H1 (cell line): ENCODE measurements around the gene CYP2J2. TPM values are rescaled to one million over a fixed set of nuclear protein-coding genes. Genes with fewer than 3 reads are reported as not detected.

ENCODE experiments used
- BRCA1 ChIP-seq: IDR thresholded peaks from 2 replicates; pipeline ENCODE4 v1.6.1; 2012; ENCODE audit warnings: low read depth, low read length, improper control_type of control experiment
- KDM1A ChIP-seq: fragments of 200-600, 300-600 bp; sonication (generic); IDR thresholded peaks from 2 replicates; pipeline ENCODE4 v1.7.1; 2016; ENCODE audit warnings: mild to moderate bottlenecking, low read length, borderline replicate concordance
- NANOG ChIP-seq: IDR thresholded peaks from 2 replicates; pipeline ENCODE4 v1.6.1; 2011; ENCODE audit warnings: low read length, low read depth, mild to moderate bottlenecking, inconsistent platforms; ENCODE audit not compliant: insufficient read depth, poor library complexity, severe bottlenecking
- polyA plus RNA-seq, 7 experiments: library from polyadenylated mRNA; depleted of rRNA in 3 of 7; stranded (reverse) in 5 of 7; unstranded in 2 of 7; fragments of >200 nt in 5 of 7; fragments of 200-250 nt in 2 of 7; gene quantifications; 1 replicate in 5 of 7; 2 replicates in 1 of 7; 4 replicates in 1 of 7; pipeline versions ENCODE4 v1.2.1 to v1.2.3, GENCODE V29; 2011 to 2013; ENCODE audit warnings: missing spikeins in 2 of 7, mixed read lengths in 2 of 7
- total RNA-seq: library from RNA; stranded (reverse); fragmentation: NEBNext Ultra II Directional; extraction: Animal tissue kit (Norgen Biotek cat#: 25700); gene quantifications from 2 replicates; pipeline ENCODE4 v1.2.1, GENCODE V29; 2021

The CYP2J2 gene
- total and polyA plus RNA-seq, 2 of the 8 experiments (the other 6 are each of a cell fraction or from before 2014, with no cell fraction given): 0.59 to 2.1 TPM

- TF ChIP-seq NANOG (no peak), BRCA1 (no peak), KDM1A (no peak)
- TF ChIP-seq, all 59 proteins: peak for 0
Observed at GRCh38 chr1:59937636-59938210, 11.2 kb upstream of the CYP2J2 start (continued).
